HG03280 (cell line): ENCODE results near the gene TBC1D22A.

ENCODE experiments used
- ATAC-seq: cut with Tn5 transposase; IDR thresholded peaks from one replicate; pipeline ENCODE4 v1.9.1; 2021; ENCODE audit warnings: mild to moderate bottlenecking, moderate library complexity; ENCODE audit not compliant: unreplicated experiment

The TBC1D22A gene

DNA sequence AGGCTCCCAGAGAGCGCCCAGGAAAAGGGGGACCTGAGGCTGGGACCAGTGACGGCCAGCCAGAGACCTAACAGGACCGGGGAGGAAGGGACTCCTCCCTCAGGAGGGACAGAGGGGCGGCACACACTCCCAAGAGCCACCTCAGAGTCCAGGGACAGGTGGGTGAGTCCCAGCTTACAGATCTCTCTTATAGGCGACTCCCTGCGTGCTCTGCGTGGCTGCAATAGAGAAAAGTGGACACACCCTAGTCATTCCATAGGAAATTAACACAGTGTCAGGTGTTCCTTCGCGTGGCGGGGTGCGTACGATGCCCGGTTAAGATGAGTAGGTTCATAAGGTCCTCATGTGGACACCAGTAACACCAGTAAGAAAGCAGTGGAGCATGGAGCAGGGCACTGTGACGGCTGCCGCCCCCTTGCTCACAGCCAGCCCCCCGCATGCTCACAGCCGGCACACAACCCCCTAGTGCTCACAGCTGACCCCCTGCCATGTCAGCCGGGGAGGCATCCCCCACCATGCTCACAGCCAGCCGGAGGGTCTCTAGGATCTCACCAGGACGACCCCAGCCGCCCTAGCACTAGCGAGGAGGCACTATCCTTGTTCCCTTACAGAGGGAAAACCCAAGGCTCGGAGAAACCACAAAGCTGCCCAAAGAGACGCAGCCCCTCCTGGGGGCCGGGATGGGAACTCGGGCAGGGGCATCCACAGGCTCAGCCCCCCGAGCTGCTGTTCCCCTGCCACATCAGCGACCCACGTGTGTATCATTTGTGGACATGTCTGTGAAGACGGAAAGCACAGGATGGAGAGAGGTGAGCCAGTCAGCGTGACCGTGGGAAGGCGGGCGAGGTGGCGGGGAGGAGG is 426.8 kb downstream of the TBC1D22A start:
- no peak for ATAC-seq

DNA sequence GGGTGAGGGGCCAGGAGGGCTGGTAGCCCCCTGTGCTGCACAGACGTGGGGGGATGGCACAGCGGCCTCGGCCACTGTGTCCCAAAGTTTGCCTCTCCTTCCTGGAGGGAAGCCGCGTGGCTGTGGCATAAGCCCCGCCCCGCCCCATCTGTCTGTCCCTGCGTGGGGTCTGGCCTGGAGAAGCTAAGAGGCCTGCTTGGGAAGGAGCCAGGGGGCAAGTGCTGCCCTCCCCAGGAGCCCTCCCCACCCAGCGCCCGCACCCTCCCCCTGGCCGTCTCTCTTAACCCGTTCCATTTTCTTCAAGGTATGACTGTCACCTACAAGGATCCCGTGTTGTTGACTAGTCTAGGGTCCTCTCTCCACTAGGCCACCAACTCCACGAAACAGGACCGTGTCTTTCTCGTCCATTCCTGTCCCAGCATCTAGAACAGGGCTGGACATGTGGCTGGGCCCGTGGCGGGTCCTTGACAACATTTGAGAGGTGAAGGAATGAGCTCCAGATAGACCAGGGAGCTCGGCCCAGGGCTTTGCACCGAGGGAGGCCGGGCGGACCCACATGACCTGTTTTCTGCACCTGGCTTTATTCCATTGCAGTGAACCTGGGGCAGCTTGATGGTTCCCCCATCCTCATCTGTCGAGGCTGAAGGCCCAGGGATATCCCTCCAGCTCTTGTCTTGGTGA is 428.0 kb downstream of the TBC1D22A start:
- no peak for ATAC-seq

DNA sequence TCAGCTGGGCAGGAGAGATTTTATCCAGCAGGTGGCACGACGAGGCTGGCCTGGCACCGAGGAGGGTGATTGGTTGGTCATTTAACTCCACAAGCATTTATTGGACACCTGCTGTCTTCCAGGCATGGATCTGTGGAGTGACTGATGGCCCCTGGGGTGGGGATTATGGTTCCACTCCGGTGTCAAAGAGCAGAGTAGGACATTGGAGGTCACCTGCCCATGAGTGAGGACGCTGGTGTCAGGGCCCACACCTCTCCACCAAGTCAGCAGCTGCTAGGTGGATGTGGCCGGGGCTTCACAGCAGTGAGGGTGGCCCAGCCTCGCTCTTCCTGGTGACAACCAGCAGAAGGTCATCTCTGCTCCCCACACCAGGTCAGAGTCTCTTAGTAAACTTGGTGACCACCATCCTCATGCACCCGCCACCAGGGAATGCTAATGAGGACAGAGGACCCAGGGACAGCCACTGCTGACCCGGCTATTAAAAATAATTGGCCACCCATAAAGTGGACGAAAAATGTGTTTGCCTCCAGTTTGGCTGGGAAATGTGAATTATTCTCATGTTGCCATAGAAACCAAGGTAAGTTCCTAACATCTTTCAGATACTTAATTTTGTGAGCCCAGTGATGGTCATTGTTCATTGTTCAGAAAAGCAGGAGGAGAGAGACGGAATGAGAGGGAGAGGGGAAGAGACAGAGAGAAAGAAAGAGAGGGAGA is 428.7 kb downstream of the TBC1D22A start:
- ATAC-seq = no peak

DNA sequence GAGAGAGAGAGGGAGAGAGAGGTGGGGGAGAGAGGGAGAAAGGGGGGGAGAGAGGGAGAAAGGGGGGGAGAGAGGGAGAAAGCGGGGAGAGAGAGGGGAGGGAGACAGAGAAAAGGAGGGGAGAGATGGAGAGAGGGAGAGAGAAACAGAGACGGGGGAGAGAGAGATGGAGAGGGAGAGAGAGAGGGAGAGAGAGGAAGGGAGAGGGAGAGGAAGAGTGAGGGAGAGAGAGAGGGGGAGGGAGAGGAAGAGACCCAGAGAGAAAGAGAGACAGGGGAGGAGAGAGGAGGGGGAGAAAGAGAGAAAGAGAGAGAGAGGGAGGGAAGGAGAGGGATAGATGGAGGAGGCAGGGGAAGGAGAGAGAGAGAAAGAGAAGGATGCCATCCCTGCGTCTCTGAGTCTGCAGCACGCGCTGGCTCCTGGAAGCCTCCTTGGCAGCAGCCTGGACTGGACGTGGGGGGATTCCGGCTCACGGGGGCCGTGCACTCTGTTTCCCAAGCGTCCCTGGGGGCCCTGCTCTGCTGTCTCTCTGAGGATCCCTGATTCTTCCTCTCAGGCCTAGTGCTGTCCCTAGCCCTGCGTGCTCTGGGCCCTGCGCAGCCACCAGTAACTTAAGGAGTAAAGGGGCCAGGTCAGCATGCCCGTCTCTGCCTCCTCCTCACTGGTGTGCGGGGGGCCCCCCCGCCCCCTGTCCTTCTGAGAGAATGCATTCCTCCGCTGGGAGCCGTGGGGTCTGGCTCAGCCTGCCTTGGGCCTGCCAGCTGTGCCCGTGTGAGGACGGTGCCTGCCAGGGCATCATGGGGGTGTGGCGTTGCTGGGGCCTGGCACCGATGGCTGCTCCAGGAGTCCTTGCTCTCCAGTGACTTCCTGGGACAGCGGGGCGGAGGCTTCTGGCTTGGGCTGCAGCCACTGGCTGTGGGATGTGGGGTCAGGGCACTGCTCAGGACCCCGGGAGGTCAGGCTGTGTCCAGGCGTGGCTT is 429.5 kb downstream of the TBC1D22A start:
- ATAC-seq = no peak

DNA sequence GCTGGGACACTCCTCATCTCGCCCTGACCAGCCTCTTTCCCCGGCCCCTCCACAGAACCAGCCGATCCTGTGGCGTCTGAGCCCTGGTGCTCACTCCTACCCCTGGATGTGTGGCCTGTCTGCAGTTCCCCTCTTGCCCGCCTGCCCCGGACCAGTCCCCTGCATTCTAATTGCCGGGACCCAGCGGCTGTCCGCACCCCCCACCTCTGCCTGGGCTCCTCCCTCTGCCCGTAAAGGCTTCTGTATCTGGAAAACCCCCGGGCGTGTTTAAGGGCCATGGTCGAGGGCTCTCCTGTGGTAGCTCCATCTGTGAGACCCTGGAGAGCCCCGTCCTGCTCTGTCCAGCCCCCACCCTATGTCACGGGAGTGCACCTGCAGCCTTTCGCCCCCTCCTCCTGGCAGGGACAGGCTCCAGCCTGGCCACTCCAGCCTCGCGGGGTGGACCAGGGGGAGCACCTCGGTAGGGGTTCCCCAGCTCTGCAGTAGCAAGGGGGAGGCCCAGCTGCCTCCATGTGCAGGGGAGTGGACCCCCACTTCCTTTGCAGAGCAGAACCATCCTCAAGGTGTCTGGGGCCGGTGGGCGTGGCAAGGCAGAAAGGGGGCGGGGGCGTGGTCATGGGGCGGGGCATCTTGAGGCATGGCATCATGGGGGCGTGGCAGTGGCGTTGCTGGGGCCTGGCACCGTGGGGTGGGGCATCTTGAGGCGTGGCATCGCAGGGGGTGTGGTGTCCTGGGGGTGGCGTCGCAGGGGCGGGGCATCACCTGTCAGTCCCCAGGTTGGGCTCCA is 430.4 kb downstream of the TBC1D22A start:
- no peak for ATAC-seq

DNA sequence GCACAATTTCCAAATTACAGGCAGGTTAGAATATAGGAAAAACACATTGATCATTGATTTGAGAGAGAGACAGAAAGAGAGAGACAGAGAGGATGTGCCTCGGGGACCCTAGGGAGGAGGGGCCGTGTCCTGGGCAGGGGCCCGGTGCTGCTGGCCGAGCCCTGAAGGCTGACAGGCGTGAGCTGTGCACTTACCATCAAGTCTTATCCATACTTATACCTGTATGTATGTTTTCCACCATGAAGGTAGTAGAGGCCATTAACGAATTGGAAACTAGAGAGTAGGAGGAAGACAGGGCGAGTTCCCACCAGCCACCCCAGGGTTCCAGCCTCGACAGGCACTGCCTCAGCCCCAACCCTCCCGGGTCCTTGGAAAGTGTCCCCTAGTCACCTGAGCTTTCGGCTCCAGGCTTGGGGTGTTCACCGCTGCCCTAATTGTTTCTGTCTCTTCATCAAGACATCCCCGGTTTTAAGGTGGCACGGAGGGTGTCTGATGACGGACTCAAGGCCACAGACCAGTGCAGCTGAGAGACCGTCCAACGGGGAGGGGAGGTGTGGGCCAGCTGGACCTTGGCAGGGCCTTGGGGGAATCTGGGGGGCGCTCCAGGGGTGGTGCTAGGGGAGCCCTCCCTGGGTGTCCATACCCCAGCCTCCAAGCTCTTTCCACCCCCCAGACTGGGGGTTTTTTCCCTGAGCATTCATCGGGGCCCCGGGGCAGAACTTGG is 431.3 kb downstream of the TBC1D22A start:
- ATAC-seq = no peak

DNA sequence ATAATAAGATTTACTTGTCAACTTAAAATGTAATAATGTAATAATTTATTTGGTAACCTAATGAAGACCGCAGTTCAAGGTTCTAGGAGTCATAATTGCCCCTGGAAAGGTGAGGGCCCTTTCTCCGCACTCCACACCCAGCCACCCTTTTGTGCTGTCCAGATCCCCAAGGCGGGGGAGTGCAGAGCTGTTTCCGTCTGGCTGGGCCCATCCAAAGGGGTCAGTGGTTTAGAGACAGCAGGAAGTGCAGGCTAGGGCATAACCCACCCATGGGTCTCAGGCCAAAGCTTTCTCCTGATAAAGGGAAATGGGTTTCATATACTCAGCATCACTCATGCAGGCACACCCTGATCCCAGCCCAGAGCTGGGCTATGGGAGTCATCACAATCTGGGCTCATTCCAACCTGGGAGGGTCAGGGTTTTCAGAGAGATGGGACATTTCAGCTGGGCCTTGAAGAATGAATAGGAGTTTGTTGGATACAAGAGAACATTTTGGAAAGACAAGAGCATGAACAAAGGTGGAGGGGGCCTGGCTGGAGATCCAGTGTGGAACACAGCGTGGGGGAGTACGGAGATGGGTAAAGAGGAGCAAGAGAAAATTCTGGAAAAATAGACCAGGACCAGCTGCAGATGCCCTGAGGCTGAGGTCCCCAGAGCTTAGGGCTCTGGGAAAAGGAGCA is 432.2 kb downstream of the TBC1D22A start:
- ATAC-seq = no peak

DNA sequence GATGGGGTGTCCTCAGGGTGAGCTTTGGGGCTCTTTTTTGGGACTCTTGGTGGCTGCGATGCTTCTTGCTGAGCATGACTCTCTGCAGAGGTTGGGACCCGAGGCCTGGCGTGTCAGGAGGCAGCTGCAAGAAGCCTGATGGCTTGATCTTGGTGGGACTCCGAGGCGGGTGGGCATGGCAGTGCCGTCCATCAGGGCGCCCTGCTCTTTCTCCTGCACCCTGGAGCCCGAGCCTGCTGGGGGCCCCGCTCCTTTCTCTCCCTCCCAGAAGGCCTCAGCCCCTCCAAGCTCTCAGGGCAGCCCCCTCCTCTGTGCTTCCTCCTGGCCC is 432.7 kb downstream of the TBC1D22A start:
- ATAC-seq = no peak

DNA sequence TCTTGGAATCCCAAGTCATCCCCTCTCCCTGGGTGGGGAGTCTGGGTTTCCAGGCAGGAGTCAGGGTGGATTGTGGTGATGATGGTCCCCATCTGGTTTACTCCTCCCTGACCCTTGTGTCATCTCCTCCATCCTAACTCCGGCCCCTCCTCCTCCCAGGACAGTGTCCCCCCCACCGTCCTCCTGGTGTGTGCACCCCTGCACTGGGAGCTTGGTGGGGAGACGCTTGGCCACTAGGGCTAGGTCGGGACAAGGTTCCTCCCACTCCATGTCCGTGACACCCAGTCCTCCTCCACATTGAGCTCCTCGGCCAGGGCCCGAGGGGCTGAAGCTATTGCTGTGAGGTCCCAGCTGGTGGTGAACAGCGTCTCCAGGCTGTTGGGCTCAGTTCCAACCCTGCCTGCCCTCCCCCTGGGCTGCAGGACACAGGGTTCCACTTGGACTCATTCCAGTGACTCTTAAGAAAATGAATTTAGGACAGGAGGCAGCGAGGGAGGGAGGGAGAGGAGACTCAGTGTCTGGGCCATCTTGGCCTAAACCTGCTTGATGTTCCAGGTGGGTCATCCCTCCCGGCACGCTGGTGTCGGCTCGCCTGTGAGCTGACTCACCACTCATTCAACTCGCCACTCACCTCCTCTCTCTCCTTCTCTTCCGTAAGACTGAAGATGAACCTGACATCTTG is 433.2 kb downstream of the TBC1D22A start:
- no peak for ATAC-seq

DNA sequence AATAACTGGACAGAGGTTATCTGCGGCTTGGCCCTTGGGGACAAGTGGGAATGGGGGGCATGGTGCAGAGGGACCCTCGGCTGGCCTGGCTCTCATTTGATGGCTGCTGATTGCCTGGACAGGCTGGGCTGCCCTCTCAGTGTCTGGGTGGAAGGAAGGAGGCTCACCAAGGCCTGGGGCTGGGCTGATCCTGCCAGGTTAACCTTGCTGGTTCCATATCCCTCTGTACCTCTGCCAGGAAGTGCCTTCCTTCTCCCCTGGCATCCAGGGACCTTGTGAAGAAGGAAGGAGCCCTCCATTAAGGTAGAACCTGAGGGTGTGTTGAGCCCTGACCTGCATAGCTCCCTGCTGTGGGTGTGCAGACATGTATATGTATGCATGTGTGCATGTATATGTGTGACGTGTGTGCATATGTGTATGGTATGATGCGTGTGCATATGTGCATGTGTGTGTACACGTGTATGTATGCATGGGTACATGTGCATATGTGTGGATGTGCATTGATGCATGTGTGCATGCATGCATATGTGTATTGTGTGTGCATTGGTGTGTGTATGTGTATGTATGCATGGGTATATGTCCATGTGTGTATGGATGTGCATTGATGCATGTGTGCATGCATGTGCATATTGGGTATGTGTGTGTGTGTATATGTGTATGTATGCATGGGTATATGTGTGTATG is 433.9 kb downstream of the TBC1D22A start:
- ATAC-seq = no peak

DNA sequence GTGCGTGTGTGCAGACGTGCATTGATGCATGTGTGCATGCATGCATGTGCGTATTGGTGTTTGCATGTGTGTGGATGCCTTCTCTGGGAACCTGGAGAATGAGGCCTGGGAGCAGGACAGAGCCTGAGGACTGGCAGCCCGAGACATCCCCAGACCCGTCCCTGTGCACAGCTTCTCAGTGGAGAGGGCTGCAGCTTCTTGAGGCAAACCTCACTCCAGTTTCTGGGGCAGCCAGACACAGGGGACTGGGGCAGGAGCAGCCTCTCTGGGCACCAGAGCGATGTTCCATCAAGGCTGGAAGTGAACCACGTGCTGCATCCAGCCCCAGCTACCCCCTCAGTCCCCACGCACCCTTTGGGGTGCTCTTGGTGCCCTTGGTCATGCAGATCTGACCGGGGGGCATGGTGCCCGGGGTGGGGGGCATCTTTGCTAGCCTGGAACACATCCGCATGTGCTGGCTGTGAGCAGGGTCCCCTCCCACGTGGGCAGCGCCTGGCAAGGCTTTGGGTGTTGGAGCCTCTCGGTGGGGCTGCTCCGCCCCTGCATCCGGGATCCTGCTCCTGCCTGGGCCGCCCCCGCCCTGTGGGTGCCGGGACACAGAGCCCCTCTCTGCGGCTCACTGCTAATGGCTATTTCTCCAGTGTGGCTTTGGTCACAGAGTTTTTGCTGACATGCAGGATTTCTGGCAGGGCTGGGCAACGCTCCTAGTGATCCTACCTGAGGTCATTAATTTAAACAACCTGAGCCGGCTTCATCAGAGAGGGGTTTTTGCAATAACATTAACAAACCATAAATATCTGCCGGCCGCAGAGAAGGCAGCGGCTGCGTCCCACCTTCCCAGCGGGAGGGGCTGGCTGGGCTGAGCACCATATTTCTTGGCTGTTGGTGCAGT is 434.7 kb downstream of the TBC1D22A start:
- no peak for ATAC-seq

DNA sequence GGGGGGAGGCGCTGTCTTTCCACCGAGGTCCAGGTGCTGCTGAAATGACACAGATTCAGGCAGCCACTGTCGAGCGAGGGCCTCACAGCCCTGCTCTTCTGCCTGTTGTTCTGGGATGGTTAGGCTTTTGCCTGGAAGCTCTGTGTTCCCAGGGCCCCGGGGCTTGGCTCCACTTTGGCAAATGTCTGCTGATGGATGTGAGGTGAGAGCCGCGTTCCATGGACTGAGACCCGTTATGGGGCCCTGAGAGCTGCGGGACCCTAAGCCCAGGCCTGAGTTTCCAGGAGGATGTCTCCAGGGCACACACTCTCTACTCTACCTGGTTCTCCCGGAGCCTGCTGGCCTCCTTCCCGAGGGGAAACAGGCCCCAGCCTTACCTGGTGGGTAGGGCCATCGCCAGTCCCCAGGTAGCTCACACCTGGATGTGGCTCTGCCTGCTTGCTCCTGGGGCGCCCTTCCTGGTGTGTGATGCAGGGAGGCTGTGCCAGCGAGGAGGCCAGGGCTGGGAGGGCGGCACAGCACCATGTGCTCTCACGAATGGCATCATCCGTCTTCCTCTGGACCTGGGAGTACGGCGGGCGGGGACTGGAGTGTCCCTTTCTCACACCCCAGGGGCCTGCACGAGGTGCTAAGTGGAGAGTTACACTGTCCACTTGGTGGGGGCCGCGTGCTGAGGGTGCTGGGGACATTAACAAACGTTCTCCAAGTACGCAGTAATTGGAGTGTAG is 435.5 kb downstream of the TBC1D22A start:
- no peak for ATAC-seq

DNA sequence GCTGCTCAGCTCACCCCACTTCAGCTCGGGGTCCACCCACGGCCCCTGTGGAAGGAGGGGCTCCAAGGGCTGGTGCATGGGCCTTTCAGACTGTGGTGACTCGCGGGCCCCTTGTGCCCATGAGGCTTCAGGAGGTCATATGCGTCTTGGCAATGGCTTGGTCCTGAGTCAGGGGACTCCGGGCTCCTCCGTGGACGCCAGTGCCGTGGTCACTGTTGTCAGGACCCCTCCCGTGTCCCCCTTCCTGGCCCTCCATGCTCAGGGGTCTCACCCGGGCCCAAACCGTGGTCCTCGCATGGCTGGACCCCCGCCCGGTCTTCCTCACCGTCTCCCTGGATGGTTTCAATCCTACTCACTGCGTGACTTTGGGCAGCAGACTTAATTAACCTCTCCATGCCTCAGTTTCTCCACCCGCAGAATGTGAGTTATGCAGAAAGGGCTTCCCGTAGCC is 436.4 kb downstream of the TBC1D22A start:
- ATAC-seq = no peak

DNA sequence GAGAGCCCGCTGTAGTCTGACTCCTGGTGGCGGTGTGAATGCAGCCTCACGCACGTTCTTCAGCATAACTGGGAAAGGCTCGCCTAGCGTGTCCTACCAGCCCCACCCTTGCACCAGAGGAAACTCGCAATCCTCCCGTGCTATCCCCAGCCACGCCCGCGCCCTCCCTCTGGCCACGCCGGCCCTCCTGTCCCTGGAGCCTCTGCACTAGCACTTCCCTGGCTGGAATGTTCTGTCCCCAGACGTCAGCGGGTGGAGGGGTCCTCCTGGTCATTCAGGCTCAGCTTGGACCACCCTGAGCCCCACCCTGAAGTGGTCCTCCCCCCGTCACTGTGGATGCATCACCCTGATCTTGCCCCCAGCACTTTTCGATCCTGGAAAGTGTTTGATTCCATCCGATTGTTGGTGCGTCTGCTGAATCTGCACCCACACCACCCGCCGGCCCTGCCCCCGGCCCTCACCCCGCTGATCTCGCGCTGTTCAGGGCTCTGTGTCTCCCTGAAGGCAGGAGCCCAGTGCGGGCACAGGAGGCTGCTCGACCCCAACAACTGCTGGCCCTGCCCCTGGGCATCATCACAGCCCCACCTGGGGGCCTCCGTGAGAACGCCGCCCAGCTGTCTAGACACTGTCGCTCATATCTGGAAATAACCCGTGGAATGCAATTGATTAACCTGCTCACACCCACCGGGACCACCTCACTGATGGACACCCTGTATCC is 437.0 kb downstream of the TBC1D22A start:
- ATAC-seq = no peak

DNA sequence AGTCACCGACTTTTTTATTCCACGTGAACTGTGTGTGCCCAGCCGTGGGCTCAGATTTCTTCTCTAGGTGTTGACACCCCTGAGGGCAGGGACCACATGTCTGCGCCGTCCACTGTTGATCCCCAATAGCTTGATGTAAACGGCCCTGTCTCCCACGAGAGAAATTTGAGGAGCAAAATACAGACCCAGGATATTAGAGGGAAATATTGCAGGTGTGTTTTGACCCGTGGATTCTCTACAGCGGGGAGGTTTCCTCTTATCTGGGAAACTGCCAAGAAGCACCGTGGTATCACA is 437.5 kb downstream of the TBC1D22A start:
- no peak for ATAC-seq
